Hepatocyte (in vitro differentiated cells): Measurements from ENCODE around the gene SNRPD3. TPM values are rescaled to one million over a fixed set of nuclear protein-coding genes. Genes with fewer than 3 reads are reported as not detected.

Source experiments
- DNase-seq: peaks from one replicate; pipeline ENCODE4 v3.0.0-alpha.2; 2016; ENCODE audit warnings: low spot score
- H2AFZ ChIP-seq: fragments of 200-600 bp; sonication (generic); 2 replicates; pipeline ENCODE4 v1.6.0; 2016; ENCODE audit warnings: antibody characterized with exemption, mild to moderate bottlenecking
- H3K27ac ChIP-seq: fragments of 200-600 bp; sonication (generic); 2 replicates; pipeline ENCODE4 v1.5.1; 2016; ENCODE audit warnings: mild to moderate bottlenecking
- H3K27me3 ChIP-seq: fragments of 200-600 bp; sonication (generic); 2 replicates; pipeline ENCODE4 v1.6.1; 2016
- H3K36me3 ChIP-seq: fragments of 200-600 bp; sonication (generic); replicated peaks from 2 replicates; pipeline ENCODE4 v1.5.1; 2016; ENCODE audit warnings: low read depth; ENCODE audit not compliant: insufficient read depth
- H3K4me1 ChIP-seq: fragments of 200-600 bp; sonication (generic); 2 replicates; pipeline ENCODE4 v1.5.1; 2016; ENCODE audit warnings: mild to moderate bottlenecking, moderate library complexity; ENCODE audit not compliant: insufficient read depth
- H3K4me2 ChIP-seq: fragments of 200-600 bp; sonication (generic); 2 replicates; pipeline ENCODE4 v1.6.0; 2016
- H3K4me3 ChIP-seq: fragments of 200-600 bp; sonication (generic); 2 replicates; pipeline ENCODE4 v1.5.1; 2016; ENCODE audit warnings: mild to moderate bottlenecking
- H3K79me2 ChIP-seq: fragments of 200-600 bp; sonication (generic); 2 replicates; pipeline ENCODE4 v1.6.0; 2017; ENCODE audit warnings: mild to moderate bottlenecking
- H3K9me2 ChIP-seq: fragments of 200-600 bp; sonication (generic); replicated peaks from 2 replicates; pipeline ENCODE4 v1.6.0; 2017; ENCODE audit warnings: mild to moderate bottlenecking; ENCODE audit not compliant: insufficient read depth
- H3K9me3 ChIP-seq: fragments of 200-600 bp; sonication (generic); 2 replicates; pipeline ENCODE4 v1.5.1; 2016; ENCODE audit warnings: low read depth, mild to moderate bottlenecking
- H4K20me1 ChIP-seq: fragments of 200-600 bp; sonication (generic); 2 replicates; pipeline ENCODE4 v1.6.0; 2016; ENCODE audit warnings: mild to moderate bottlenecking; ENCODE audit not compliant: insufficient read depth, poor library complexity, severe bottlenecking
- EZH2 ChIP-seq: fragments of 200-600 bp; sonication (generic); IDR thresholded peaks from 2 replicates; pipeline ENCODE4 v1.6.1; 2016; ENCODE audit warnings: antibody characterized with exemption, mild to moderate bottlenecking, borderline replicate concordance
- EZH2phosphoT487 ChIP-seq: fragments of 200-600 bp; sonication (generic); IDR thresholded peaks from one replicate; pipeline ENCODE4 v1.6.1; 2018; ENCODE audit warnings: antibody characterized with exemption, mild to moderate bottlenecking, low read depth, moderate library complexity; ENCODE audit not compliant: unreplicated experiment, severe bottlenecking
- WGBS: methylation state at CpG from one replicate; pipeline ENCODE4 v1.1.6; 2016; ENCODE audit warnings: low lambda C conversion rate; ENCODE audit errors: missing lambda C conversion rate; 5-methylcytosine and 5-hydroxymethylcytosine counted together
- polyA plus RNA-seq: library from polyadenylated mRNA; unstranded; fragments of >200 nt; fragmentation: Nextera tagmentation; extraction: Ambion mirVana; gene quantifications from 2 replicates; pipeline ENCODE4 v1.2.1, GENCODE V29; 2016
- total RNA-seq: library from RNA; depleted of rRNA; stranded (reverse); fragments of >200 nt; gene quantifications from 2 replicates; pipeline ENCODE4 v1.2.3, GENCODE V29; 2014
- TF ChIP-seq, protein P1 (sequence below): fragments of 200-600 bp; sonication (generic); IDR thresholded peaks from 2 replicates; pipeline ENCODE4 v1.5.1; 2016; ENCODE audit warnings: antibody characterized with exemption, mild to moderate bottlenecking; ENCODE audit not compliant: poor library complexity

The SNRPD3 gene
- total and polyA plus RNA-seq, 2 experiments from 2014 or later = 122 to 185 TPM

DNA sequence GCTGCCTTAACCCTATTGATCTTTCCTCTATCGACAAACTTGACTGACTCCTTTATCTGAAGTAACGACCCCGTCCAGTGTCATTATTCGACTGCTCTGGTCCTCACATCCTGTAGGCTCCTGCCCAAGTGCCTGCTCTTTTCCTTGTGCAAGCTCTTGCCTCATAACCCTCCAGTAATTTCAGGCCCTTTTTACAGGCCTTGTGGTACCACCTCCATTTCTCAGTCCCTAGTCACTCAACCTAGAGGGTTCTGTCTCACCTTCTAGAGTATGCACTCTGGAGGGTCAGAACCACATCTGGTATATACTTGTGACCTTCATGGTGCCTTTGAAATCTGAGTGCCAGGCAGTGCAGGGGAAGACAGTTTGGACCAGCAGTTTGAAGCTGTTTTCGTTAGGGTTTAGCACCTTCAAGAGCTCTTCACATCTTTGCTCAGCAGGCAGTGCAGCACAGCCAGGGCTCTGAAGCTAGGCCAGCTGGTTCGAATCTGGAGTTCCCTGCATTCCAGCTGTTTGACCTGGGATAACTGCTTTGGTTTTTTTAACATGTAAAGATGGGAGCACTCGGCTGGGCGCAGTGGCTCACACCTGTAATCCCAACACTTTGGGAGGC lies 11.2 kb downstream of the SNRPD3 start:
- 82% methylated on average over 8 of the region's 8 CpGs for WGBS
- no peaks in the 10 kb centered on the region for H3K27me3 ChIP-seq
- DNase-seq = no peak
- H3K4me1 ChIP-seq = peaks cover 12% of the 10 kb centered on the region
- no peak overlapping the region for H2AFZ ChIP-seq
- no peak overlapping the region for H3K4me3 ChIP-seq
- H4K20me1 ChIP-seq = peaks cover 33% of the 10 kb centered on the region
- no peaks in the 10 kb centered on the region for H3K9me3 ChIP-seq
- peaks cover 75% of the 10 kb centered on the region for H3K79me2 ChIP-seq
- H3K27ac ChIP-seq = no peak overlapping the region
- H3K4me2 ChIP-seq = no peak overlapping the region
- no peaks in the 10 kb centered on the region for H3K9me2 ChIP-seq
- TF ChIP-seq, protein P1, sequence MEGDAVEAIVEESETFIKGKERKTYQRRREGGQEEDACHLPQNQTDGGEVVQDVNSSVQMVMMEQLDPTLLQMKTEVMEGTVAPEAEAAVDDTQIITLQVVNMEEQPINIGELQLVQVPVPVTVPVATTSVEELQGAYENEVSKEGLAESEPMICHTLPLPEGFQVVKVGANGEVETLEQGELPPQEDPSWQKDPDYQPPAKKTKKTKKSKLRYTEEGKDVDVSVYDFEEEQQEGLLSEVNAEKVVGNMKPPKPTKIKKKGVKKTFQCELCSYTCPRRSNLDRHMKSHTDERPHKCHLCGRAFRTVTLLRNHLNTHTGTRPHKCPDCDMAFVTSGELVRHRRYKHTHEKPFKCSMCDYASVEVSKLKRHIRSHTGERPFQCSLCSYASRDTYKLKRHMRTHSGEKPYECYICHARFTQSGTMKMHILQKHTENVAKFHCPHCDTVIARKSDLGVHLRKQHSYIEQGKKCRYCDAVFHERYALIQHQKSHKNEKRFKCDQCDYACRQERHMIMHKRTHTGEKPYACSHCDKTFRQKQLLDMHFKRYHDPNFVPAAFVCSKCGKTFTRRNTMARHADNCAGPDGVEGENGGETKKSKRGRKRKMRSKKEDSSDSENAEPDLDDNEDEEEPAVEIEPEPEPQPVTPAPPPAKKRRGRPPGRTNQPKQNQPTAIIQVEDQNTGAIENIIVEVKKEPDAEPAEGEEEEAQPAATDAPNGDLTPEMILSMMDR = no peak
- TF ChIP-seq EZH2 (no peak), EZH2phosphoT487 (no peak)
- H3K36me3 ChIP-seq = peaks cover 2% of the 10 kb centered on the region

- TF ChIP-seq, protein P1 = no peak
- TF ChIP-seq EZH2phosphoT487 (no peak), EZH2 (no peak)
- H3K4me2 ChIP-seq = no peak overlapping the region
- 91% methylated on average over 10 of the region's 10 CpGs for WGBS
- no peaks in the 10 kb centered on the region for H3K9me2 ChIP-seq
- peaks cover 30% of the 10 kb centered on the region for H4K20me1 ChIP-seq
- peaks cover 2% of the 10 kb centered on the region for H3K36me3 ChIP-seq
- H3K27me3 ChIP-seq = no peaks in the 10 kb centered on the region
- no peak overlapping the region for H3K27ac ChIP-seq
- peaks cover 68% of the 10 kb centered on the region for H3K79me2 ChIP-seq
- no peak for DNase-seq
- peaks cover 12% of the 10 kb centered on the region for H3K4me1 ChIP-seq
- no peaks in the 10 kb centered on the region for H3K9me3 ChIP-seq
- no peak overlapping the region for H3K4me3 ChIP-seq
- no peak overlapping the region for H2AFZ ChIP-seq
These were observed 11.9 kb downstream of the SNRPD3 start for GRCh38 chr22:24567668-24568067.

GRCh38 chr22:24571266-24571665 lies 15.5 kb downstream of the SNRPD3 start:
- H4K20me1 ChIP-seq = peaks cover 8% of the 10 kb centered on the region
- no peak overlapping the region for H3K4me3 ChIP-seq
- TF ChIP-seq, protein P1 = no peak
- no peak for TF ChIP-seq EZH2phosphoT487
- TF ChIP-seq EZH2 = no peak
- H3K4me1 ChIP-seq = no peaks in the 10 kb centered on the region
- H3K36me3 ChIP-seq = peaks cover 2% of the 10 kb centered on the region
- WGBS = 96% methylated on average over 7 of the region's 7 CpGs
- no peak for DNase-seq
- H3K9me2 ChIP-seq = no peaks in the 10 kb centered on the region
- H2AFZ ChIP-seq = no peak overlapping the region
- H3K27me3 ChIP-seq = no peaks in the 10 kb centered on the region
- H3K79me2 ChIP-seq = peaks cover 34% of the 10 kb centered on the region
- H3K4me2 ChIP-seq = no peak overlapping the region
- no peaks in the 10 kb centered on the region for H3K9me3 ChIP-seq
- no peak overlapping the region for H3K27ac ChIP-seq
